Endothelial cell (in vitro differentiated cells): ENCODE results near the gene CRYBB1. TPM values are rescaled to one million over a fixed set of nuclear protein-coding genes. Genes with fewer than 3 reads are reported as not detected.

Experiments
- DNase-seq: peaks from one replicate; pipeline ENCODE4 v3.0.0; 2021; ENCODE audit warnings: low spot score
- H3K27ac Mint-ChIP-seq: one replicate; pipeline ENCODE4 v1.8.0; 2021; ENCODE audit warnings: mixed read lengths, inconsistent platforms; ENCODE audit not compliant: unreplicated experiment
- H3K27me3 Mint-ChIP-seq: one replicate; pipeline ENCODE4 v1.8.0; 2021; ENCODE audit warnings: mild to moderate bottlenecking, moderate library complexity, mixed read lengths, inconsistent platforms; ENCODE audit not compliant: unreplicated experiment
- H3K36me3 Mint-ChIP-seq: one replicate; pipeline ENCODE4 v1.8.0; 2021; ENCODE audit warnings: mild to moderate bottlenecking, low read depth, mixed read lengths, inconsistent platforms; ENCODE audit not compliant: unreplicated experiment
- H3K4me1 Mint-ChIP-seq: one replicate; pipeline ENCODE4 v1.8.0; 2021; ENCODE audit warnings: mild to moderate bottlenecking, mixed read lengths, inconsistent platforms; ENCODE audit not compliant: unreplicated experiment
- H3K4me3 Mint-ChIP-seq: one replicate; pipeline ENCODE4 v1.8.0; 2021; ENCODE audit warnings: mild to moderate bottlenecking, mixed read lengths, inconsistent platforms; ENCODE audit not compliant: unreplicated experiment
- H3K9me3 Mint-ChIP-seq: one replicate; pipeline ENCODE4 v1.8.0; 2021; ENCODE audit warnings: mixed read lengths, inconsistent platforms; ENCODE audit not compliant: unreplicated experiment
- total RNA-seq: library from RNA; stranded (reverse); fragmentation: NEBNext Ultra II Directional; extraction: Animal tissue kit (Norgen Biotek cat#: 25700); gene quantifications from one replicate; pipeline ENCODE4 v1.2.1, GENCODE V29; 2021; ENCODE audit not compliant: unreplicated experiment
- TF ChIP-seq, protein P1 (sequence below): fragments of 200-600 bp; sonication (generic); IDR thresholded peaks from one replicate; pipeline ENCODE4 v1.5.0; 2021; ENCODE audit warnings: antibody characterized with exemption; ENCODE audit not compliant: unreplicated experiment

The CRYBB1 gene
- total RNA-seq, 1 donor from 2014 or later: 9.5 TPM

DNA sequence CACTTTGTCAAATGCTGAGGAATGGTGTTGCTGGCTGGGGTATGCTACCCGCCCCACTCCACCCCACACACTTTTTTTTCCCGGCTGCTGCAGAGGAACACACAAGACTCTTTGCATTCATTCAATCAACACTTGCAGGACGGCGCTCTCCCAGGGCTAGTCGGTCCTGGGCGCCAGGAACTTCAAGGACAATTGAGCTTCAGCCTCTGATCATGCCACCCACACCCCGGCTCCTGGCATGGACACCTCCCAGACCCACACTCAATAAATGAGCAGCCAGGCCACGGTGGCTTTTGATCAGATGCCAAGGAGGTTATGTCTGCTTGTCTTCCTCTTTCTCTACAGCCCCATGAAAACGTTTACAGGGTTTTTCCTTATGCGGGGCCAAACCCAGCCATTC, 47.7 kb downstream of the CRYBB1 start:
- no peaks in the 10 kb centered on the region for H3K9me3 Mint-ChIP-seq
- H3K27me3 Mint-ChIP-seq: peaks cover 9% of the 10 kb centered on the region
- no peak overlapping the region for H3K27ac Mint-ChIP-seq
- no peak overlapping the region for H3K4me3 Mint-ChIP-seq
- peaks cover 43% of the 10 kb centered on the region for H3K4me1 Mint-ChIP-seq
- no peak for DNase-seq
- peaks cover 34% of the 10 kb centered on the region for H3K36me3 Mint-ChIP-seq
- TF ChIP-seq, protein P1, sequence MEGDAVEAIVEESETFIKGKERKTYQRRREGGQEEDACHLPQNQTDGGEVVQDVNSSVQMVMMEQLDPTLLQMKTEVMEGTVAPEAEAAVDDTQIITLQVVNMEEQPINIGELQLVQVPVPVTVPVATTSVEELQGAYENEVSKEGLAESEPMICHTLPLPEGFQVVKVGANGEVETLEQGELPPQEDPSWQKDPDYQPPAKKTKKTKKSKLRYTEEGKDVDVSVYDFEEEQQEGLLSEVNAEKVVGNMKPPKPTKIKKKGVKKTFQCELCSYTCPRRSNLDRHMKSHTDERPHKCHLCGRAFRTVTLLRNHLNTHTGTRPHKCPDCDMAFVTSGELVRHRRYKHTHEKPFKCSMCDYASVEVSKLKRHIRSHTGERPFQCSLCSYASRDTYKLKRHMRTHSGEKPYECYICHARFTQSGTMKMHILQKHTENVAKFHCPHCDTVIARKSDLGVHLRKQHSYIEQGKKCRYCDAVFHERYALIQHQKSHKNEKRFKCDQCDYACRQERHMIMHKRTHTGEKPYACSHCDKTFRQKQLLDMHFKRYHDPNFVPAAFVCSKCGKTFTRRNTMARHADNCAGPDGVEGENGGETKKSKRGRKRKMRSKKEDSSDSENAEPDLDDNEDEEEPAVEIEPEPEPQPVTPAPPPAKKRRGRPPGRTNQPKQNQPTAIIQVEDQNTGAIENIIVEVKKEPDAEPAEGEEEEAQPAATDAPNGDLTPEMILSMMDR: no peak

DNA sequence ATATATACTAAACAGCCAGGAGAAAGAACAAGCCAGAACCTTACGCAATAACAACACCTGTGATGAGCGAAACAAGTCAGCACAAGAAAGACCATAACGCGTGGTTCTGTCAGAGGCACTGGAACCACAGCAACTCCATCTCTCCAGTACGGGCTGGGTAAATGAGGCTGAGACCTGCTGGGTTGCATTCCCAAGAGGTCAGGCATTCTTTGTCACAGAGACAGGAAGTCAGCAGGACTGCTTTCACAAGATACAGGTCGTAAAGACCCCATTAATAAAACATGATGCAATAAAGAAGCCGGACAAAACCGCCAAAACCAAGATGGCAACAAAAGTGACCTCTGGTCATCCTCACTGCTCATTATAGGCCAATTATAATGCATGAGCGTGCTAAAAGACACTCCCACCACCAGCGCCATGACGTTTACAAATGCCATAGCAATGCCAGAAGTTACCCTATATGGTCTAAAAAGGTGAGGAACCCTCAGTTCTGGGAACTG, 49.6 kb downstream of the CRYBB1 start:
- Mint-ChIP-seq H3K27ac (peak overlapping the region; percentile 98), H3K4me3 (peak overlapping the region; percentile 25), H3K9me3 (no peaks in the 10 kb centered on the region), H3K4me1 (peaks cover 49% of the 10 kb centered on the region), H3K36me3 (peaks cover 29% of the 10 kb centered on the region), H3K27me3 (peaks cover 11% of the 10 kb centered on the region)
- TF ChIP-seq, protein P1: no peak
- peak; percentile 21 for DNase-seq

DNA sequence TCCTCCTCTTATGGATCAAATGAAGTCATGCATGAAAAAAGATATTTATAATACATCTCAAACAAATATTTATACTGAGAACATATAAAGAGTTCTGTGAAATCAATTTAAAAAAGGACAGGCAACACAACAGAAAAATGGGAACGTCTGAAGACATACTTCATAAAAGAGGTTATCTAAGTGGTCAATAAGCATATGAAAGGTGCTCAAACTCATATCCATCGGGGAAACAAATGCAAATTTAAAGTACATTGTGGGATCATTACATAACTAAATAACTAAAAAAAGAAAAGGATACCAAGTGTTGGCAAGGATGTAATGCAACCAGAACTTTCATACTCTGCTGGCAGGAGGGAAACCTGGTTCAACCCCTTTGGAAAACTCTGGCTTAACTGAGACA, 50.2 kb downstream of the CRYBB1 start:
- Mint-ChIP-seq H3K9me3 (no peaks in the 10 kb centered on the region), H3K4me1 (peaks cover 44% of the 10 kb centered on the region), H3K4me3 (no peak overlapping the region), H3K36me3 (peaks cover 27% of the 10 kb centered on the region), H3K27ac (peak overlapping the region; percentile 98), H3K27me3 (peaks cover 11% of the 10 kb centered on the region)
- TF ChIP-seq, protein P1: no peak
- no peak for DNase-seq

DNA sequence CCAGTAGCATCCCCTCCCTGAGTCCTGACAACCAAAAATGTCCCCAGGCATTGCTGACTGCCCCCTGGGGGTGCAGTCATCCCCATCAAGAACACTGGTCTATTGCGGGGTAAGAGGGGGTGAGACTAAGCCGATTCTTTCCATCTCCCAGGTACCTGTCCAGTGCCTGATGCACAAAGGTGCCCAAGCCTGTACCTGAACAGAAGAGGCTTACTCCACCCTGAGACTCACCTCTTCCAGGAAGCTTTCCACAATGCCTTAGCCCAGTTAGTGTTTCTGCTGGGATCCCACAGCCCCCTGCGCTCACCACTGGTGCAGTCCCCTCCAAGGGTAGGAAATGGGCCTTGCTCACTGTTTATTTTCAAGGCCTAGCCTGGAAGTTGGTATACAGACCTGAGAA, 50.8 kb downstream of the CRYBB1 start:
- TF ChIP-seq, protein P1: no peak
- peaks cover 21% of the 10 kb centered on the region for H3K36me3 Mint-ChIP-seq
- no peak for DNase-seq
- H3K4me3 Mint-ChIP-seq: peak overlapping the region; percentile 6
- peaks cover 41% of the 10 kb centered on the region for H3K4me1 Mint-ChIP-seq
- H3K27me3 Mint-ChIP-seq: peaks cover 11% of the 10 kb centered on the region
- H3K9me3 Mint-ChIP-seq: no peaks in the 10 kb centered on the region
- H3K27ac Mint-ChIP-seq: no peak overlapping the region

DNA sequence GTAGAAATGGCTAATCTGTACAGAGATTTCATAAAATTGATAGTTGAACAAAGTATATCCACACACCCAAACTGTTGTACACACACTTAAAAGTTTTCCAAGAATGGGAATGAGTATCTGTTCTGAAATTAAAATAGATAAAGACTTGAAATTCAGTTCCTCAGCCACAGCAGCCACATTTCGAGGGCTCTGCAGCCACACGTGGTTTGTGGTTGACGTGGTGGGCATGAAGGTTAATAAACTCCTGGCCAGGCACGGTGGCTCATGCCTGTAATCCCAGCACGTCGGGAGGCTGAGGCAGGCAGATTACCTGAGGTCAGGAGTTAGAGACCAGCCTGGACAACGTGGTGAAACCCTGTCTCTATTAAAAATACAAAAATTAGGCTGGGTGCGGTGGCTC, 51.9 kb downstream of the CRYBB1 start:
- H3K27ac Mint-ChIP-seq: no peak overlapping the region
- DNase-seq: no peak
- no peak overlapping the region for H3K4me3 Mint-ChIP-seq
- peaks cover 33% of the 10 kb centered on the region for H3K4me1 Mint-ChIP-seq
- H3K27me3 Mint-ChIP-seq: peaks cover 8% of the 10 kb centered on the region
- TF ChIP-seq, protein P1: no peak
- no peaks in the 10 kb centered on the region for H3K9me3 Mint-ChIP-seq
- peaks cover 10% of the 10 kb centered on the region for H3K36me3 Mint-ChIP-seq
